HUES6 (cell line): ENCODE measurements around the gene SUPT5H.

Source experiments
- H3K27ac ChIP-seq: 2 replicates; pipeline ENCODE4 v1.7.0; 2013; ENCODE audit warnings: low read depth, mild to moderate bottlenecking, low read length, inconsistent platforms
- H3K27me3 ChIP-seq: 2 replicates; pipeline ENCODE4 v1.6.1; 2013; ENCODE audit warnings: low read length; ENCODE audit not compliant: control insufficient read depth, insufficient read depth
- H3K36me3 ChIP-seq: 2 replicates; pipeline ENCODE4 v1.6.1; 2013; ENCODE audit warnings: low read length; ENCODE audit not compliant: control insufficient read depth, insufficient read depth
- H3K4me1 ChIP-seq: 2 replicates; pipeline ENCODE4 v1.6.1; 2013; ENCODE audit warnings: low read length; ENCODE audit not compliant: control insufficient read depth, insufficient read depth
- H3K4me3 ChIP-seq: 2 replicates; pipeline ENCODE4 v1.5.1; 2013; ENCODE audit warnings: low read depth, low read length
- H3K9ac ChIP-seq: one replicate; pipeline ENCODE4 v1.6.1; 2013; ENCODE audit warnings: mild to moderate bottlenecking, low read length
- H3K9me3 ChIP-seq: 2 replicates; pipeline ENCODE4 v1.6.1; 2013; ENCODE audit warnings: low read depth, low read length; ENCODE audit not compliant: control insufficient read depth, insufficient read depth

The SUPT5H gene

DNA sequence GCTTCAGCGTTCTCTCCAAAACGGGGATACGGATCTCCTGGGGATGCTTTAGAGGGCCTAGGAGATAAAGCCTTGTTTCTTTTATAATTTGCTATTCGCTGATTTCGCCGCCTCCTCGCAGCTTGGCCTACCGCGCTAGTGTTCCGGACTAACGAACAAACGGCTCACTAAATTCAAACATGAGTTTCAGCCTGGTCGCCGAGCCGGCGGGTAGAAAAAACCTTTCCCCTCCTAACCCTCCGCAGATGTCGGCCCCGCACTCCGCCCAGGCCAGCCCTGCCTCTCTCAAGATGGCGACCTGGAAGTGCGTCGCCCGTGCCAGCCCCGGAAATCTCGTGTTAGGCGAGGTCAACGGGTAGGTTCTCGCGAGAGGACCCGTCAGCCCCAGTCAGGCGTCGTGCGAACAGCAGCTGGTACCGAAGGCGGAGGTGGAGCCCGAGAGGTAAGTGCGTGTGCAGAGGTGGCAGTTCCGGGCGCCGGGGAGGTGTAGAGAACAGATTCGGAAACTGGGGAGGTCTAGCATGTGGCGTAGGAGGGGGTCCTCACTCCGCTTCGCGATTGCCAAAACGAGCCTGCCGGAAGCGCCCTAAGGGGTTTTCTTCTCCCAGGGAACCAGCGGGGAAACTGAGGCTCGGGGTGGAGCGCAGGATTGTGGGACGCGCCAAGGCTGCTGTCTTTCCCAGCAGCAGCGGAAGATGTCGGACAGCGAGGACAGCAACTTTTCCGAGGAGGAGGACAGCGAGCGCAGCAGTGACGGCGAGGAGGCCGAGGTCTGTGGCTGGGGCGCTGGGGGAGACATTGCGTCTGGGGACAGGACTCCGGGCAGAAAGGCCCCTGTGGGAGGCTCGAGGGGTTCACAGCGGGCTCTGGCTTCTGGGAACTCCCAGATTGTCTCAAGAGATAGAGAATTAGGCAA is at the start of gene SUPT5H:
TSS of gene SUPT5H (plus strand) at position 387 of the 916 bp plus-strand sequence. CDS start at position 696, 309 bp downstream.
- H3K9ac ChIP-seq = peak within 1 kb of the TSS; percentile 93
- peaks cover 19% of the 10 kb centered on the region for H3K36me3 ChIP-seq
- H3K4me3 ChIP-seq = peak within 1 kb of the TSS; percentile 94
- H3K9me3 ChIP-seq = no peaks in the 10 kb centered on the region
- H3K4me1 ChIP-seq = no peaks in the 10 kb centered on the region
- peak within 1 kb of the TSS; percentile 87; the same call in 1 of the 2 replicates for H3K27ac ChIP-seq
- H3K27me3 ChIP-seq = no peaks in the 10 kb centered on the region

DNA sequence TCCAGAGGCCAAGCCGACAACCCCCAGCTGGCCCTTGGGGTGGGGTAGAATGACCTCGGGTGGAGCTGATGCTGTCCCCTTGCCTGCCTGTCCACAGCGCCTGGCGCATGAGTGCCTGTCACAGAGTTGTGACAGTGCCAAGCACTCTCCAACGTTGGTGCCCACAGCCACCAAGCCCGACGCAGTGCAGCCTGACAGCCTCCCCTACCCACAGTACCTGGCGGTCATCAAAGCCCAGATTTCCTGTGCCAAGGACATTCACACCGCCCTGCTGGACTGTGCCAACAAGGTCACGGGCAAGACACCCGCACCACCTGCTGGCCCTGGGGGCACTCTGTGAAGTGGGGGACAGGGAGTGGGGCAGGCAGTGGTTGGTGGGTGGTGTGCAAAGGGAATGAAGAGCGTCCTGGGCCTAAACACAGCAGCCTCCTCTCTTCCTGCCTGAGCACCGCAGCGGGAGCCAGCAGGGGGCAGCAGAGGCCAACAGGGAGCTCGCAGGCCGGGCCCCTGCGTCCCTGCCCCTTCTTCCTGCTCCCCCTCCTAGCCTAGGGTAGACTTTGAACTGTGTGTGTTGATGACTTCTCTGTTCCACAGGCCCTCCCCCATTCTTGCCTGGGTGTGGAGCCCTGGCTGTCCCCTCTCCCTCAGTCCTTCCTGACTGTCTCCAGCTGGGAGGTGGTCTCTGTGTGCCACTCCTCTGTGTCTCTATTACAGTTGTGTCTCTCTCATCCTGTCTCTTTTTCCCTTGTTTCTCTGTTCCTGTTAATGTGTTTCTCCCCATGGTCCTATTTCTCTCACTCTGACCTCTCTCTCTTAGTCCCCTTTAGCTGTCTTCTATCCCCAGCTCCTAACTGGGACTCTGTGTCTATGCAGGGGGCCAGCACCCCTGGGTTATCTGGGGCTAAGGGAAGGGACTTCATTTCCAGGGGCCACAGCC is 47.8 kb upstream of the SUPT5H start:
- Histone ChIP-seq H3K4me3 (0 out of 2 replicates have a peak overlapping the region, but pooled peaks have one; percentile 13), H3K27me3 (no peaks in the 10 kb centered on the region), H3K4me1 (peaks cover 28% of the 10 kb centered on the region), H3K36me3 (peaks cover 31% of the 10 kb centered on the region), H3K9me3 (no peaks in the 10 kb centered on the region), H3K27ac (peak overlapping the region; percentile 41; the same call in 1 of the 2 replicates), H3K9ac (peak overlapping the region; percentile 9)

DNA sequence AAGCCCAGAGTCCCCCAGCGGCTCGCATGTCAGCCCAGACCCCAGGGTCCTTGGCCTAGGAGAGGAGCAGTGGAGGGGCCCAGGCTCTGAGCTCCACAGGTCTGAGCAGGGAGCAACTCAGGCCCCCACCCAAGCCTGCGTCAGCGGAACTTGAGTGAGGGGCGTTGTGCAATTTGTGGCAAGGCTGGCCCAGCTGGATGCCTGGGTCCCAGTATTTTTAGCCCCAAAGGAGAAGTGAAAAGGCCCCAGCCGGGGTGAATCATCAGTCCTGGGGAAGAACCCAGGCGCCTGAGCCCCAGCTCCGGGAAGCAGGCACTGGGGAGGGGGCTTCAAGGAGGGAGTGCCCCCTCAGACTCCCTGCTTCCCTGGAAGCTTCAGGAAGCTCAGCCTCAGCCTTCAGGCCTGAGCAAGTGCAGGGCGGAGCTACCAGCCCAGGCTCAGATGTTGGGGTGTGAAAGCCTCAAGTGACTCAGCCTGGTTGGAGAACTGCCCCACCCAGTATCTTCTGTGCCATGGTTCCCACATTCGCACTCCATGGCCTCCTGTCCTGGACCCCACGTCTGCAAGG is 47.0 kb upstream of the SUPT5H start:
- H3K27me3 ChIP-seq = no peaks in the 10 kb centered on the region
- peaks cover 29% of the 10 kb centered on the region for H3K36me3 ChIP-seq
- H3K4me1 ChIP-seq = peaks cover 28% of the 10 kb centered on the region
- H3K4me3 ChIP-seq = no peak overlapping the region
- H3K27ac ChIP-seq = peak overlapping the region; percentile 41; the same call in 1 of the 2 replicates
- peak overlapping the region; percentile 9 for H3K9ac ChIP-seq
- H3K9me3 ChIP-seq = no peaks in the 10 kb centered on the region

DNA sequence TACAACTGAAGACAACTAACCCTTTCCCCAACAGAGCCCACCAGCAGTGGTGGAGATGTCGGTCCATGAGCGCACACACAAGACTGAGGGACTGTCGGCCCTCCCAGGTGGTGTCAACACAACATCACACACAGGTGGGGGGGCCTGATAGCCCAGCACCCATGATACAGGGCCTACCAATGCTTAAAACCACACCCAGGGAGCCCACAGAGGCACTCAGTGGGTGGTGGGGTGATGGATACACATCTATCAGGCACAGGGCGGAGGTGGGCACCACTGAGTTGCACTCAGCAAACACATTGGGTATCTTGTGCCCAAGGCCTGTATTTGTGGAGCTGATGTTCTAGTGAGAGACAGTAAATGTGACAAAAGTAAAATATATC is 45.7 kb upstream of the SUPT5H start:
- Histone ChIP-seq H3K4me1 (peaks cover 33% of the 10 kb centered on the region), H3K9me3 (no peaks in the 10 kb centered on the region), H3K9ac (no peak overlapping the region), H3K4me3 (no peak overlapping the region), H3K27ac (no peak overlapping the region), H3K36me3 (peaks cover 21% of the 10 kb centered on the region), H3K27me3 (no peaks in the 10 kb centered on the region)

DNA sequence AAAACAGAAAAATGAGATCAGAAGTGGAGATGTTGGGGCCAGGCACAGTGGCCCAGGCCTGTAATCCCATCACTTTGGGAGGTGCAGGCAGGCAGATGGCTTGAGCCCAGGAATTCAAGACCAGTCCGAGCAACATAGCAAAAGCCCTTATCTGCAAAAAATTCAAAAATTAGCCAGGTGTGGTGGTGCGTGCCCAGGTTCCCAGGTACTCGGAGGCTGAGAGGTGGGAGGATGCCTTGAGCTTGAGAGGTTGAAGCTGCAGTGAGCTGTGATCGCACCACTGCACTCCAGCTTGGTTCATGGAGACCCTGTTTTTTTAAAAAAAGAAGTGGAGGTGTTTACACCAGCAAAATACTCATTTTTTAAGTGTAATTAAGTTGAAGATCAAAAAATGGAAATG is 45.3 kb upstream of the SUPT5H start:
- Histone ChIP-seq H3K27ac (no peak overlapping the region), H3K4me3 (no peak overlapping the region), H3K9me3 (no peaks in the 10 kb centered on the region), H3K9ac (no peak overlapping the region), H3K27me3 (no peaks in the 10 kb centered on the region), H3K4me1 (peaks cover 37% of the 10 kb centered on the region), H3K36me3 (peaks cover 17% of the 10 kb centered on the region)

DNA sequence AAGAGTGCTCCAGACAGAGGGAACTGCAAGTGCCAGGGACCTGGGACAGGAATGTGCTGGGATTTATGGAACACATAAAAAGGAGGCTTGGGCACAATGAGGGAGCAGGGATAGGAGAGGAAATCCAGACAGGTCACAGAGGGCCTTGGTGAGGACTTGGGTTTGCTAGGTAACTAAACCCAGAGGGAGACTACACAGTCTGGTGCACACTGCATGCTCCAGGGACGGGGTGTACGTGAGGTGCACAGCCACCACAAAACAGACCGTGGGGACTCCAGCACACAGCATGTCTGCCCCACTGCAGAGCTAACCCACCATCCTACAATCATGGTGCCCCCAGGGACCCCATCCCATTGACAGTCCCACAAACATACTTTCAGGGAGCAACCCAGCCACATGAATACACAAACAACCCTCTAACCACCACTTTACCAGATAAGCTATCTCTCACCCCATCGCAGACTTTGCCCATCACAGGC is 44.3 kb upstream of the SUPT5H start:
- H3K9me3 ChIP-seq = no peaks in the 10 kb centered on the region
- no peak overlapping the region for H3K4me3 ChIP-seq
- H3K4me1 ChIP-seq = peaks cover 45% of the 10 kb centered on the region
- H3K9ac ChIP-seq = peak overlapping the region; percentile 94
- H3K27ac ChIP-seq = peak overlapping the region; percentile 10; the same call in 1 of the 2 replicates
- no peaks in the 10 kb centered on the region for H3K27me3 ChIP-seq
- peaks cover 11% of the 10 kb centered on the region for H3K36me3 ChIP-seq

DNA sequence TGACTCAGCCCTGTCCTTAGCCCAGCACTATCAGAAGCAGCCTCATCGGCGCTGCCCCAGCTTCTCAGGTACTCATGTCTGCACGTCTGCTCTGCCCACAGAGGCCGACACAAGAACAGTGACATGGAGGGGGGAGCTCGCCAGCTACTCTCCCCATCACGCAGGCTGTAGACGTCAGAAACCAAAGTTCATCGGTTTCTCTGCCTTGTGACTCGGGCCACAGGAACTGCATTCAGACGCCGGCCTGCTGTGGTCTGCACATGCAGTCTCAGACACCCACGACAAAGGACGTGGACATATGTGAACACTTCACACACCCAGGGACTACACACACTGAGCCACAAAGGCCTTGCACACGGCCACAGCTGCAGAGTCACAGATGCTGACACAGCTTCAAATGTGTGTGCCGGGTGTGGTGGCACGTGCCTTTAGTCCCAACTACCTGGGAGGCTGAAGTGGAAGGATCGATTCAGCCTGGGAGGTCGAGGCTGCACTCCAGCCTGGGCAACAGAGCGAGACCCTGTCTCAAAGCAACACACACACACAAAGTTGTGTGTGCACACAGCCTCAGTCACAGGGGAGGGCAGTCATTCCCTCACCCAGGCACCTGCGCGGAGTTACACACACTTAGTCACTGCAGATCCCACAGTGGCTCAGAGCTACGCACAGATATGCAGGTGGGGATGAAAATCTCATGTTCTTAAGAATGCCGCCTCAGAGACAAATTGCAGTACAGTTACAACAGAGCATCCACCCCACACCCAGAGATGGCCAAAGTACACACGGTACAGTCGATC is 43.6 kb upstream of the SUPT5H start:
- H3K36me3 ChIP-seq = peaks cover 11% of the 10 kb centered on the region
- peak overlapping the region; percentile 97; the same call in 1 of the 2 replicates for H3K27ac ChIP-seq
- no peaks in the 10 kb centered on the region for H3K27me3 ChIP-seq
- H3K9ac ChIP-seq = peak overlapping the region; percentile 94
- H3K9me3 ChIP-seq = no peaks in the 10 kb centered on the region
- peak overlapping the region; percentile 65 for H3K4me3 ChIP-seq
- peaks cover 48% of the 10 kb centered on the region for H3K4me1 ChIP-seq

DNA sequence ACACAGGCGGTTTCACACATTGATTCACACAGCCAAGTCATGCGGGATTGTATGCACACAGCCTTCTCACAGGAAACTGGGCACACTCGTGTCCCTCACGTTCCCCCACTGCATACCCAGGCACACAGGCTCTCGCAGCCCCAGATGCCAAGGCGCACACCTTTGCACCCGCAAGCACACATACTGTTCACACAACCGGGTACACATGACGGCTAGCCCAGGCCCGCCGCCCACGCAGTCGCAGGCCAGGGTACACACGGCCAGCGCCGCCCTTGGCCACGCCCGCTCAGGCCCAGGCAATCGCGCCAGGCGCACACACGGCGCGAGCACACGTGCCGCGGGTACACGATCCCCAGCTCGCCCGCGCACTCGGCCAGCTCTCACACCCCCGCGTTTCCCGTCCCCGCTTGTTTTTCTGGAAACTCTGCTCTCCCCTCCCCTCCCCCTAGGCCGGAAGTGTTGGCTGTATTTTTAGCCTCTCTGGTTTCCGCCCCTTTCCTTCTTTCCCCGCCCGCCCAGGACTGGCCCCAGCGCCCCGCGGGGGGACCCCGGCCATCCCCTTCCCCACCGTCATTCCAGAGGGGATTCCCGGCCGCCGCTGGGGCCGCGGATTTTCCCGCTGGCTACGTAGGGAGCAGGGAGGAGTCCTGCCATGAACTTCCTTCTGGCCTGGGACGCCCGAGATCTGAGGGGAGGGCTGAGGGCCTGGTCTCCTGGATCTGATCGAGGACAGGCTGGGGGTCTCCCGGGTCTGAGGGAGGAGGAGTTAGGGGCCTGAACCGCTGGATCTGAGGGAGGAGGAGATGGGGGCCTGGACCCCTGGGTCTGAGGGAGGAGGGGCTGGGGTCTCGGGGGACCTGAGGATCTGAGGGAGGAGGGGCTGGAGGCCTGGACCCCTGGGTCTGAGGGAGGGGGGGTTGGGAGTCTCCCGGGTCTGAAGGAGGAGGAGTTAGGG is 42.8 kb upstream of the SUPT5H start:
- Histone ChIP-seq H3K4me3 (peak overlapping the region; percentile 65), H3K27ac (peak overlapping the region; percentile 97), H3K27me3 (no peaks in the 10 kb centered on the region), H3K9me3 (no peaks in the 10 kb centered on the region), H3K4me1 (peaks cover 48% of the 10 kb centered on the region), H3K9ac (peak overlapping the region; percentile 94), H3K36me3 (peaks cover 6% of the 10 kb centered on the region; the same call in 1 of the 2 replicates)
